Pancreas (tissue), 10 donors: Measurements from ENCODE around the gene MSL3B.

ENCODE experiments used
- ATAC-seq, 4 donors: fragments of 200-7000 bp; cut with Tn5 transposase; one replicate each; pipeline versions ENCODE4 v1.8.0 to v1.9.1; 2020; ENCODE audit warnings: mild to moderate bottlenecking in 4 of 4, moderate library complexity in 4 of 4
- DNase-seq, 6 donors: peaks; one replicate each; pipeline ENCODE4 v3.0.0-alpha.2; 2020
- FAIRE-seq: peaks from 2 replicates; lab custom pipeline; 2012; peaks lifted over from hg19 to GRCh38; lab: Jason Lieb, UNC
- H3K27ac ChIP-seq, 4 donors: fragments of 200-600 bp; sonication (generic); 1 replicate in 3 of 4; 2 replicates in 1 of 4; pipeline versions ENCODE4 v1.5.0 to v1.8.0; 2020
- H3K27me3 ChIP-seq, 4 donors: fragments of 200-600 bp; one replicate each; pipeline ENCODE4 v1.8.0; 2021
- H3K36me3 ChIP-seq, 3 donors: fragments of 200-600 bp; sonication (generic) in 1 of 3; one replicate each; pipeline versions ENCODE4 v1.5.0 to v1.8.0; 2020 to 2021
- H3K4me1 ChIP-seq, 3 donors: fragments of 200-600 bp; one replicate each; pipeline ENCODE4 v1.8.0; 2021
- H3K4me3 ChIP-seq, 4 donors: fragments of 200-600 bp; sonication (generic) in 2 of 4; one replicate each; pipeline versions ENCODE4 v1.5.0 to v1.8.0; 2020 to 2021
- H3K9me3 ChIP-seq, 4 donors: fragments of 200-600 bp; one replicate each; pipeline ENCODE4 v1.8.0; 2021
- CTCF ChIP-seq, 4 donors: fragments of 200-600 bp; sonication (generic) in 3 of 4; IDR thresholded peaks; one replicate each; pipeline versions ENCODE4 v1.5.0 to v1.8.0; 2021; ENCODE audit warnings: antibody characterized with exemption in 4 of 4
- WGBS, 2 donors: extraction: QIAGEN DNeasy Blood & Tissue Kit; methylation state at CpG; one replicate each; pipeline ENCODE4 v1.1.7; 2013; 5-methylcytosine and 5-hydroxymethylcytosine counted together
- intact Hi-C, 3 donors: fragments of 100-400 bp; cut with DNase I; formaldehyde crosslinking; loops; one replicate each; pipeline versions ENCODE4 v1.11.1 to v1.14.2; 2022
- donor health status: healthy with polysubstance abuse.
- donor health status: DM: no; HTN: no; CAD: no; lungs with moderate emphysema.
- donor health status: DM: no; HTN: no; CAD: no.
- donor health status: control.
- donor health status: control.
- donor health status: Bipolar disorder and iron deficiency.
- donor health status: DM: yes; HTN: yes; CAD: no.
- donor health status: DM: no; HTN: no; CAD: no.
- donor health status: DM: no; HTN: no; CAD: no.
- donor health status: DM: yes; HTN: yes; CAD: no.

MSL3B gene

DNA sequence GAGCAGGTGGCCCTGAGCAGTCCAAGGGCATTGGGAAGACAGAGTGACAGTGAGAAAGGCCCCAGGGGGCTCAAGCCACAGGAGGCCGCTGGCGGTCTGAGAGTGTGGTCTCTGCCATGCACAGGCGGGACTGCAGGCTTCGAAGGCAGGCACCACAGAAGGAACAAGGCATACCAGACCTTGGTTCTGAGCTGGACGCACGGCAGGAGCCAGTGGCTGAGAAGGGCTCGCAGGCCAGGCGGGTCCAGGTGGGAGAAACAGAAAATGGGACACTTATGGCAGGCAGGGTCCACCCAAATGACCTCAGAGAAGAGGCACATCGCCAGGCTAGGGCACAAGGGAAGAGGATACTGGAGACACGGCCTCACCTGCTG is 28.8 kb downstream of the MSL3B start:
- WGBS, 2 donors: 96 to 97% methylated on average over 10 of the region's 10 CpGs
- no peaks in the 10 kb centered on the region for H3K36me3 ChIP-seq
- intact Hi-C loops: no loop called here
- no peak for ATAC-seq
- no peaks in the 10 kb centered on the region for H3K27me3 ChIP-seq
- DNase-seq: no peak
- no peak overlapping the region for H3K27ac ChIP-seq
- no peaks in the 10 kb centered on the region for H3K4me1 ChIP-seq
- FAIRE-seq: no peak
- H3K9me3 ChIP-seq: no peaks in the 10 kb centered on the region
- no peak overlapping the region for H3K4me3 ChIP-seq
- no peak for TF ChIP-seq CTCF (IDR thresholded peaks at IDR 0.05)

DNA sequence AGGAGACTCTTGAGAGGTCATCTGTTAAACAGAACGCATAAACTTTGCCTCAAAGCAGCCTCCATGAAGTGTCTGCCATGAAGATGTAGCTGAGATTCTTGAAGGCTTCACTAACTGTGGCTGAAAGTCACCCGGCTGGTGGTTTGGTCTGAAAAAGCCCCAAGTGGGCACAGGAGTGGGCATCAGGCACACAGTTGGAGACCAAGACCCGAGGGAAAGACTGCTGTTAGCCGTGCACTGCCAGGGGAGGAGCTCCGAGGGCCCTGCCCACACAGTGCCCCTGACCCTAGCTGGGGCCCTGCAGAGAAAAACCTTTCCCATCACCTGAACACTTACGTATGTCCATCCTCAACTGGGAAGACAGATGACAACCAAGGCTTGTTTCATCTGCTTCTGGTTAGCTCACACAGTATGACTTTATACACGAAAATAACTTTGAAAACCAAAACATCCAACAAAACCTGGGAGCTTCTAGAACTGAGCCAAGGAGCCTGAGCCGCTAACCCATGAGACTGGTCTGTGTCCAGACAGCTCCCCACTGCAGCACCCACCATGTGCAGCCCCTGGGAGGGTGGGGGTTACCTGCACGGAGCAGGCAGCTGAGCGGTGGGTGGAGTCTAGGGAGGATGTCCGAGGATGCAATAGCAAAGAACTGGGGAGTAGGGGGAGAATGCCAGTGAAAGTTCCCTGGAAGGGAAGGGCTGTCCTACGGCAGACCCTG is 29.3 kb downstream of the MSL3B start:
- WGBS, 2 donors: 89 to 90% methylated on average over 12 of the region's 12 CpGs
- no peak for TF ChIP-seq CTCF (IDR thresholded peaks at IDR 0.05)
- intact Hi-C loops: no loop called here
- Histone ChIP-seq H3K4me3 (no peak overlapping the region), H3K27ac (no peak overlapping the region), H3K36me3 (no peaks in the 10 kb centered on the region), H3K4me1 (no peaks in the 10 kb centered on the region), H3K9me3 (no peaks in the 10 kb centered on the region), H3K27me3 (no peaks in the 10 kb centered on the region)
- FAIRE-seq (no peak), ATAC-seq (no peak), DNase-seq (peak in 1 of 6 donors; percentile 20)

- Histone ChIP-seq H3K9me3 (no peaks in the 10 kb centered on the region), H3K4me1 (no peaks in the 10 kb centered on the region), H3K36me3 (no peaks in the 10 kb centered on the region), H3K27ac (no peak overlapping the region), H3K4me3 (no peak overlapping the region), H3K27me3 (no peaks in the 10 kb centered on the region)
- intact Hi-C loops: no loop called here
- no peak for ATAC-seq
- no peak for DNase-seq
- TF ChIP-seq CTCF (IDR thresholded peaks at IDR 0.05): no peak
- no peak for FAIRE-seq
- 69% methylated on average over 7 of the region's 7 CpGs for WGBS, 2 donors
Observed at GRCh38 chr2:233838251-233838650, 29.9 kb downstream of the MSL3B start.

GRCh38 chr2:233837694-233838229 is 30.4 kb downstream of the MSL3B start:
- H3K4me3 ChIP-seq: no peak overlapping the region

More at GRCh38 chr2:233837694-233838229, 30.4 kb downstream of the MSL3B start:
- TF ChIP-seq CTCF (IDR thresholded peaks at IDR 0.05): no peak
- no peak overlapping the region for H3K27ac ChIP-seq
- H3K36me3 ChIP-seq: no peaks in the 10 kb centered on the region
- FAIRE-seq: no peak
- no peak for DNase-seq
- 87% methylated on average over 9 of the region's 9 CpGs for WGBS, 2 donors
- intact Hi-C loops: no loop called here
- no peaks in the 10 kb centered on the region for H3K4me1 ChIP-seq
- no peaks in the 10 kb centered on the region for H3K9me3 ChIP-seq
- H3K27me3 ChIP-seq: no peaks in the 10 kb centered on the region
- ATAC-seq: no peak
